ENCODE results near the gene TCEA2.

TCEA2 gene

DNA sequence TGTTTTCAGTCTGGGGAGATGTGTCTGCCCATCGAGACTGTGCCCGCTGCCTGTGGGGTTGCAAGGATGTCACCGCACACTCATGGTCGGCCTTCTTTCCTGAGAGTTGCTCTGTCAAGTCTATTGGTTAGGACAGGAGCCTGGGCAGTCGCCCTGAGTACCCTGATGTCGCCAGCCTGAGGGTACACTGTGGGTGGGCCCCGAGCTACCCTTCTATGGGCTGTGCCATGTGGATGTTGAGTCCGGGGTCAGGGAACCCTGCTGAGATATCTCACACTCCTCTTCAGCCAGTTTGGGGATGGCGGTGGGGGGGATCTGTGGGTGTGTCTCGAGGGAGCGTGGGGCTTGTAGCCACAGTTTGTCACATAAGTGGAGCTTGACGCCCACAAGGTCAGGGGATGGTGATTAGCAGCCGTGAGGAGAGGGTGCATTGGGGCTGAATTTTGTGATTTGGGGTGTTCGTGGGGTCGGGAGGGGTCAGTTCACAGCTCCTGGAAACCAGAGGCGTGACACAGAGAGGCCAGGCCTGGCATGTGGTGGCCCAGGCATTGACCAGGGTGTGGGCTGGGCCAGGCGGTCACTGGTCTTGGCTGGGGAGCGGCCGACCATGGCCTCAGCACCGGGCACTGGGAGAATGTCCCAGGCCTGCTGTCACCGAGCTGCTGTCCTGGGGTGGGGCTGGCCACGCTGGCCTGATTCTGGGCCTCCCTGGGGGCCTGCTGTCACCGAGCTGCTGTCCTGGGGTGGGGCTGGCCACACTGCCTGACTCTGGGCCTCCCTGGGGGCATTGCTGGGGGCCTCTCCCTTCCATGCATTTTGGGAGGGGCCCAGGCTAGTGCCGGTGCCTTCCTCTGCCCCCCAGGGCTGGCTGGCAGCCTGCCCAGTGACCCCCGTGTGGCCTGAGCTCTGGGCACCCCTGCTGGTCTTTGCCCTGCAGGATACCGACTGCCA lies 46.0 kb downstream of the TCEA2 start:
- no peak for TF ChIP-seq CTCF (IDR thresholded peaks at IDR 0.05; ENCODE audit: borderline replicate concordance, insufficient read depth, low read depth, low read length)
- no peak overlapping the region for H3K4me3 ChIP-seq (ENCODE audit: low read depth, low read length)

- no peak overlapping the region for H3K4me3 ChIP-seq (ENCODE audit: low read depth, low read length)
- TF ChIP-seq CTCF (IDR thresholded peaks at IDR 0.05; ENCODE audit: borderline replicate concordance, insufficient read depth, low read depth, low read length): no peak
Observed at GRCh38 chr20:64109831-64110391, 46.9 kb downstream of the TCEA2 start.

DNA sequence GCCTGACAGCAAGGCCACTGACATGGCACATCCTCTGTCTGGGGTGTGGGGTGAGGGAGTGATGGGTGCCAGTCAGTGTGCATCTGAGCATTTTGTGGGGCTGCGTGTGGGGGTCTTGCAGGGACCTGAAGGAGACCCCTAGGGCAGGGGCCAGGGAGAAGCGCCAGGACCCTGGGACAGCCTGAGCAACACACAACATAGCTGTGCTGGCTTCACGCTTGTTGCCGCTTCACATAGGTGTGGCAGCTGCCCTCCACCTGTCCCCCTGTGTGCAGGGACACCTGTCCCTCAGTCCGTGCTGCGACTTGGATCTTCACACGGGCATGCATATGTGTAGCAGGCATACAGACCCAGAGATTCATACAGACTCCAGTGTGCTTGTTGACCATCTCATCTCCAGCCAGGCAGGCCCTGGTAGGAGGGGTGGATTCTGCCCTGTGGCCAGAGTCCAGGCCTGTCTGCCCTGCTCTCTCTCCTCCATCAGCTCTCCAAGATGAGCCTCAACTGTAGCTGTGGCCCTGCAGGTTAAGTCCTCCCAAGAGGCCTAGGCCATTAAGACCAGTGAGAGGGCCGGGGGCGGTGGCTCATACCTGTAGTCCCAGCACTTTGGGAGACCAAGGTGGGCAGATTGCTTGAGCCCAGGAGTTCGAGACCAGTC lies 47.5 kb downstream of the TCEA2 start:
- no peak overlapping the region for H3K4me3 ChIP-seq (ENCODE audit: low read depth, low read length)
- no peak for TF ChIP-seq CTCF (IDR thresholded peaks at IDR 0.05; ENCODE audit: borderline replicate concordance, insufficient read depth, low read depth, low read length)

- no peak overlapping the region for H3K4me3 ChIP-seq (ENCODE audit: low read depth, low read length)
- no peak for TF ChIP-seq CTCF (IDR thresholded peaks at IDR 0.05; ENCODE audit: borderline replicate concordance, insufficient read depth, low read depth, low read length)
Observed at GRCh38 chr20:64111841-64112641, 49.0 kb downstream of the TCEA2 start.

- H3K4me3 ChIP-seq (ENCODE audit: low read depth, low read length): no peak overlapping the region
- no peak for TF ChIP-seq CTCF (IDR thresholded peaks at IDR 0.05; ENCODE audit: borderline replicate concordance, insufficient read depth, low read depth, low read length)
Observed at GRCh38 chr20:64112691-64113443, 49.9 kb downstream of the TCEA2 start.

DNA sequence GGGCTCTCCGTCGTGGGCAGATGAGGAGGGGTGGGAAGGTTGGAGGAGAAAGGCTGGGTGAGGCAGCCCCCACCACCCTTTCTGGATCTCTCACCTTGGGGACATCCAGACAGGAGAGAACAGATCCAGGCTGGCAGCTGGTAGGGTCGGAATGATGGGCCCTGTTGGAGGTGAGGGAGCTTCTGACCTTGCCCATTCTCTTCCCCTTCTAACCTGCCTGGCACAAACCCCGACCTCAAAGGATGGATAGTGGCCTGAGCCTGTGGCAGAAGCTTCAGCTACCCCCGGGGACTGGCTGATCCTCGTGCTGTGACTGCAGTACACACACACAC lies 50.4 kb downstream of the TCEA2 start:
- H3K4me3 ChIP-seq (ENCODE audit: low read depth, low read length): no peak overlapping the region
- TF ChIP-seq CTCF (IDR thresholded peaks at IDR 0.05; ENCODE audit: borderline replicate concordance, insufficient read depth, low read depth, low read length): no peak
